ENCODE data around the gene DRAXIN. TPM values are rescaled to one million over a fixed set of nuclear protein-coding genes. Genes with fewer than 3 reads are reported as not detected.

DRAXIN gene
- total RNA-seq, 4 donors from 2014 or later, result 0.17 TPM; not detected in 3

DNA sequence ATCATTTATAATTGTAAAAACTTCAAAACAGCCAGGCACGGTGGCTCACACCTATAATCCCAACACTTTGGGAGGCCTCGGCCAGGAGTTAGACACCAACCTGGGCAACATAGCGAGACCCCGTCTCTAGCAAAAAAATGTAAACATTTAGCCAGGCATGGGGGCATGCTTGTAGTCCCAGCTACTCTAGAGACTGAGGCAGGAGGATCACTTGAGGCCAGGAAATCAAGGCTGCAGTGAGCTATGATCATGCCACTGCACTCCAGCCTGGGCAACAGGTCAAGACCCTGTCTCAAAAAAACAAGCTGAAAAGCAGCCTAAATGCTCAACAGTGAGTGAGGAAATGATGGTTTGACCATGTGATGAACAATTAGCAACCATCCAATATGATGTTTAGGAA lies 77.8 kb downstream of the DRAXIN start:
- TF ChIP-seq, protein P1, sequence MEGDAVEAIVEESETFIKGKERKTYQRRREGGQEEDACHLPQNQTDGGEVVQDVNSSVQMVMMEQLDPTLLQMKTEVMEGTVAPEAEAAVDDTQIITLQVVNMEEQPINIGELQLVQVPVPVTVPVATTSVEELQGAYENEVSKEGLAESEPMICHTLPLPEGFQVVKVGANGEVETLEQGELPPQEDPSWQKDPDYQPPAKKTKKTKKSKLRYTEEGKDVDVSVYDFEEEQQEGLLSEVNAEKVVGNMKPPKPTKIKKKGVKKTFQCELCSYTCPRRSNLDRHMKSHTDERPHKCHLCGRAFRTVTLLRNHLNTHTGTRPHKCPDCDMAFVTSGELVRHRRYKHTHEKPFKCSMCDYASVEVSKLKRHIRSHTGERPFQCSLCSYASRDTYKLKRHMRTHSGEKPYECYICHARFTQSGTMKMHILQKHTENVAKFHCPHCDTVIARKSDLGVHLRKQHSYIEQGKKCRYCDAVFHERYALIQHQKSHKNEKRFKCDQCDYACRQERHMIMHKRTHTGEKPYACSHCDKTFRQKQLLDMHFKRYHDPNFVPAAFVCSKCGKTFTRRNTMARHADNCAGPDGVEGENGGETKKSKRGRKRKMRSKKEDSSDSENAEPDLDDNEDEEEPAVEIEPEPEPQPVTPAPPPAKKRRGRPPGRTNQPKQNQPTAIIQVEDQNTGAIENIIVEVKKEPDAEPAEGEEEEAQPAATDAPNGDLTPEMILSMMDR (IDR thresholded peaks at IDR 0.05; ENCODE audit: low read depth), result no peak

DNA sequence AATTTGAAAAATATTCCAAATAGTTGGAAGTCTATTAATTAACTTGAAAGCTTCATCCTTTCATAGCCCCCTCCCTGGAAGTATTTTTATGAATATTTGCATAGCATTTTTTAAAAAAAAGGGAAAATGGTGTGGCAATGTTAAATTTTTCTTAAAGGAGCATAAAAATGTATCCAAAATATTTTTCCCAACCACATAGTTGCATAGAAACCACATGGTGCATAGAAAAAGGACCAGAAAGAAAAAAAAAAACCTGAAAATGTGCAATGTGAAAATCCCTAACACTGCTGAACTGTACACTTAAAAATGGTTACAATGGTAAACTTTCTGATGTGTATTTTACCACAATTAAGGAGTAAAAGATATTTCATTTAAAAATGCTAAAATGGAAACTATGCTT lies 78.5 kb downstream of the DRAXIN start:
- TF ChIP-seq, protein P1 (IDR thresholded peaks at IDR 0.05; ENCODE audit: low read depth), result no peak

DNA sequence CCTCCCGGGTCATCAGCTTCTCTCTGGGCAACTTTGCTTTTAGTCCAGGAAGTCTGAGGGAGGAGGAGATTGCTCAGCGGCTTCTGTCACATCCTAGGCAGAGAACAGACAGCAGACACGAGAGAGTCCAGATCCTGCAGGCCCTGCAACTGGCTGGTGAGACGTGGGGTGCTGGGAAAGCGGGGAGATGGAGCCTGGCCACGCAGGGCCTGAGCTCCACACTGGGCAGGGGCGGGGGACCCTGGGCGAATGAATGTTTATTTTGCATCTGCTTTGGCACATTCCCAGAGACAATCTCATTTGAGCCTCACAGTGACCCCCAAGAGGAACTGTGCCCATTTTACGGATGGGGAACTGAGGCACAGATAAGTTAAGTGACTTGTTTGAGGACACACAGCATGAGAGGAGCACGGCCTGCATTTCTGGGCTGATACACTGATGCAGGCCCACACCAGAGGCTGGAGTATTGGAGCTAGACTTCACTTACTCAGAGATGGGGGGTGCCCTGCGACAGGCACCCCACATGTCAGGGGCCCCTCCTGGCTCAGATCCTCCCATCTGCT lies 80.1 kb downstream of the DRAXIN start:
- TF ChIP-seq, protein P1 (IDR thresholded peaks at IDR 0.05; ENCODE audit: low read depth), result no peak

DNA sequence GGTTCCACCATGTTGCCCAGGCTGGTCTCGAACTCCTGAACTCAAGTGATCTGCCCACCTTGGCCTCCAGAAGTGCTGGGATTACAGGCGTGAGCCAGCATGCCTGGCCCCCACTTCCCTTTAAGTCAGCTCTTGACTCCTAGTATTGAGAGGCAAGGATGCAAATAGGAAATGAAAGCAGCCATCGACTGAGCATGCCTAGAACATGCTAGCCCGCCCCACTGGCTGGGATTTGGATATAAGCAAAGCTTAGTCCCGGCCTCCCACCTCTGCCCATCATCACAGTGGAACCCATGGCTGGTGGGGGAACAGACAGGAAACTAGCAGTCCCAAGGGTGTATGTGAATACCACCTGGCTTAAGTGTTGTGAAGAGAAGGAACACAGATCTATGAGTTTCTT lies 80.9 kb downstream of the DRAXIN start:
- TF ChIP-seq, protein P1 (IDR thresholded peaks at IDR 0.05; ENCODE audit: low read depth), result no peak

DNA sequence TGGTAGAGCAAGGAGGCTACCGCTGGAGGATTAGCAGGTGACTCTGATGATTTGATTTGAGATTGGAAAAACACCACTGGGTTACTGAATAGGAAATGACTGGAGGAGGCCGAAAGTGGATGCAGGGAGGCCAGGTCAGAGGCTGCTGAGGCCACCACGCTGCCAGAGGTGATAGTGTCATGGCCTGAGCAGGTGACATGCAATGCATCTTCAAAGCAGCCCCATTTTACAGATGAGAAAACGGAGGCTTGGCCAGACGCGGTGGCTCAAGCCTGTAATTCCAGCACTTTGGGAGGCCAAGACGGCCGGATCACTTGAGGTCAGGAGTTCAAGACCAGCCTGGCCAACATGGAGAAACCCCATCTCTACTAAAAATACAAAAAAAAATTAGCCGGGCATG lies 83.2 kb downstream of the DRAXIN start:
- TF ChIP-seq, protein P1 (IDR thresholded peaks at IDR 0.05; ENCODE audit: low read depth), result no peak

Other genes with a start within 250 kb of the DRAXIN start
- not detected for gene DISP3, start 212.6 kb upstream of the DRAXIN start, total RNA-seq
- under 1 TPM in 2 of 4 donors, not detected in 2; 0.22 to 0.51 TPM for gene FBXO2, start 37.3 kb upstream of the DRAXIN start, total RNA-seq
- 10 to 100 TPM in 1 of 4 donors, 1 to 10 TPM in 3; 6.2 to 13.1 (median 7.8) TPM for gene FBXO44, start 36.8 kb upstream of the DRAXIN start, total RNA-seq
- gene FBXO6, start 27.5 kb upstream of the DRAXIN start, total RNA-seq, result 10 to 100 TPM in 3 of 4 donors, 1 to 10 TPM in 1; 8.2 to 16.6 (median 13.5) TPM
- gene MAD2L2, start 10.6 kb upstream of the DRAXIN start, total RNA-seq, result 10 to 100 TPM; 20.5 to 44.5 (median 25.8) TPM
- gene AGTRAP, start 44.4 kb downstream of the DRAXIN start, total RNA-seq, result 10 to 100 TPM; 22.0 to 82.3 (median 58.3) TPM
- gene C1orf167, start 70.5 kb downstream of the DRAXIN start, total RNA-seq, result 1 to 10 TPM in 1 of 4 donors, under 1 TPM in 1, not detected in 2; 0.17 to 3.9 TPM
- gene MTHFR, start 114.3 kb downstream of the DRAXIN start, total RNA-seq, result 10 to 100 TPM; 13.4 to 38.8 (median 27.7) TPM
- gene CLCN6, start 114.5 kb downstream of the DRAXIN start, total RNA-seq, result 10 to 100 TPM; 14.4 to 21.2 (median 20.5) TPM
- not detected for gene NPPA, start 156.1 kb downstream of the DRAXIN start, total RNA-seq
- not detected for gene NPPB, start 167.2 kb downstream of the DRAXIN start, total RNA-seq
- 10 to 100 TPM; 39.0 to 78.6 (median 49.1) TPM for gene KIAA2013, start 234.7 kb downstream of the DRAXIN start, total RNA-seq
- gene PLOD1, start 243.0 kb downstream of the DRAXIN start, total RNA-seq, result 10 to 100 TPM; 34.4 to 95.1 (median 72.7) TPM